Measurements from ENCODE around the gene CHD6.

CHD6 gene

GRCh38 chr20:41366546-41367392, 251.4 kb downstream of the CHD6 start, which contains the start of gene EMILIN3:
EMILIN3 (minus strand) TSS chr20:41366818; CDS start chr20:41366634, 184 bp downstream.
- DNase-seq (ENCODE audit: low read depth, low spot score): no peak

- DNase-seq (ENCODE audit: low read depth, low spot score): no peak
These were observed 252.2 kb downstream of the CHD6 start for GRCh38 chr20:41365777-41366545.

- DNase-seq (ENCODE audit: low read depth, low spot score): no peak
These were observed 253.0 kb downstream of the CHD6 start for GRCh38 chr20:41364967-41365765.

GRCh38 chr20:41364236-41364855, 253.8 kb downstream of the CHD6 start:
- no peak for DNase-seq (ENCODE audit: low read depth, low spot score)

- no peak for DNase-seq (ENCODE audit: low read depth, low spot score)
These were observed 254.6 kb downstream of the CHD6 start for GRCh38 chr20:41363601-41364000.

GRCh38 chr20:41362748-41363140, 255.4 kb downstream of the CHD6 start:
- no peak for DNase-seq (ENCODE audit: low read depth, low spot score)

- no peak for DNase-seq (ENCODE audit: low read depth, low spot score)
These were observed 256.1 kb downstream of the CHD6 start for GRCh38 chr20:41361757-41362747.

GRCh38 chr20:41360831-41361756, 257.1 kb downstream of the CHD6 start:
- no peak for DNase-seq (ENCODE audit: low read depth, low spot score)

GRCh38 chr20:41359541-41360011, 258.6 kb downstream of the CHD6 start:
- DNase-seq (ENCODE audit: low read depth, low spot score): no peak

GRCh38 chr20:41358717-41359116, 259.5 kb downstream of the CHD6 start:
- no peak for DNase-seq (ENCODE audit: low read depth, low spot score)

- DNase-seq (ENCODE audit: low read depth, low spot score): no peak
These were observed 259.9 kb downstream of the CHD6 start for GRCh38 chr20:41358230-41358629.

- DNase-seq (ENCODE audit: low read depth, low spot score): no peak
These were observed 260.6 kb downstream of the CHD6 start for GRCh38 chr20:41357424-41358163.

- no peak for DNase-seq (ENCODE audit: low read depth, low spot score)
These were observed 261.2 kb downstream of the CHD6 start for GRCh38 chr20:41356951-41357350.

GRCh38 chr20:41355598-41356203, 262.5 kb downstream of the CHD6 start:
- DNase-seq (ENCODE audit: low read depth, low spot score): no peak

GRCh38 chr20:41355192-41355591, 263.0 kb downstream of the CHD6 start:
- DNase-seq (ENCODE audit: low read depth, low spot score): no peak

GRCh38 chr20:41353530-41353929, 264.6 kb downstream of the CHD6 start:
- DNase-seq (ENCODE audit: low read depth, low spot score): no peak

GRCh38 chr20:41352666-41353065, 265.5 kb downstream of the CHD6 start:
- DNase-seq (ENCODE audit: low read depth, low spot score): no peak

- DNase-seq (ENCODE audit: low read depth, low spot score): no peak
These were observed 266.1 kb downstream of the CHD6 start for GRCh38 chr20:41352106-41352505.

Measured in activated naive CD8-positive, alpha-beta T cell treated with anti-CD3 and anti-CD28 coated beads, Interleukin-2, amount 50 U/mL, for 16 hours (primary cell).